Measurements from ENCODE around the gene GNB1L.

GRCh38 chr22:19745155-19746101, 109.2 kb downstream of the GNB1L start:
- no peak for TF ChIP-seq CTCF (IDR thresholded peaks at IDR 0.05)
- TF ChIP-seq EZH2phosphoT487 (IDR thresholded peaks at IDR 0.05) = no peak

All from neural progenitor cell (in vitro differentiated cells).